B cell (primary cell): ENCODE results near the gene UBXN10. TPM values are rescaled to one million over a fixed set of nuclear protein-coding genes. Genes with fewer than 3 reads are reported as not detected.

Experiments used
- ATAC-seq: fragments of 200-7000 bp; cut with Tn5 transposase; one replicate; pipeline ENCODE4 v1.10.0; 2021; ENCODE audit warnings: low read depth, mild to moderate bottlenecking, moderate number of reproducible peaks, moderate library complexity
- CTCF ChIA-PET: fragments of 350-600 bp; sonication (Branson Sonifier 250); formaldehyde crosslinking; loops from one replicate; lab custom pipeline; 2021; ENCODE audit warnings: antibody characterized with exemption, inconsistent platforms; lab: Charles Lee
- POLR2A ChIA-PET: fragments of 350-600 bp; sonication (Branson Sonifier 250); formaldehyde crosslinking; loops from one replicate; lab custom pipeline; 2021; ENCODE audit warnings: antibody characterized with exemption; lab: Charles Lee
- DNase-seq: peaks from one replicate; pipeline ENCODE4 v3.0.0; 2013
- H2AFZ ChIP-seq: 2 replicates; pipeline ENCODE4 v1.6.1; 2012; ENCODE audit warnings: mild to moderate bottlenecking, low read depth, low read length; ENCODE audit not compliant: insufficient read depth, poor library complexity, severe bottlenecking
- H3K27ac ChIP-seq, 2 donors: 1 replicate in 1 of 2; 2 replicates in 1 of 2; pipeline ENCODE4 v1.5.1; 2012 to 2013; ENCODE audit warnings: low read length in 2 of 2, mild to moderate bottlenecking in 2 of 2, moderate library complexity in 1 of 2
- H3K27me3 ChIP-seq, 4 experiments: fragments of 200-600 bp in 1 of 4; sonication (generic) in 1 of 4; replicated peaks in 1 of 4; 1 replicate in 2 of 4; 2 replicates in 2 of 4; pipeline versions ENCODE4 v1.6.1 to v1.7.0; 2013 to 2016; ENCODE audit warnings: low read length in 3 of 4, mild to moderate bottlenecking in 2 of 4, mixed read lengths in 1 of 4, moderate library complexity in 1 of 4; ENCODE audit not compliant: insufficient read depth in 4 of 4, control insufficient read depth in 3 of 4; ENCODE audit errors: control extremely low read depth in 1 of 4
- H3K36me3 ChIP-seq, 2 experiments: replicated peaks in 1 of 2; 1 replicate in 1 of 2; 2 replicates in 1 of 2; pipeline versions ENCODE4 v1.6.1 to v1.7.1; 2013; ENCODE audit warnings: low read length in 1 of 2; ENCODE audit not compliant: insufficient read depth in 2 of 2, control insufficient read depth in 1 of 2; ENCODE audit errors: control extremely low read depth in 1 of 2, extremely low read depth in 1 of 2
- H3K4me1 ChIP-seq, 2 donors: fragments of 200-600 bp in 1 of 2; sonication (generic) in 1 of 2; 1 replicate in 1 of 2; 2 replicates in 1 of 2; pipeline versions ENCODE4 v1.5.1 to v1.6.1; 2013 to 2017; ENCODE audit warnings: low read length in 2 of 2; ENCODE audit not compliant: control insufficient read depth in 2 of 2, insufficient read depth in 2 of 2
- H3K4me2 ChIP-seq: replicated peaks from 2 replicates; pipeline ENCODE3; 2012; ENCODE audit warnings: mild to moderate bottlenecking, low read depth, low read length; ENCODE audit not compliant: poor library complexity, severe bottlenecking
- H3K4me3 ChIP-seq, 5 experiments: fragments of 200-600 bp in 1 of 5; sonication (generic) in 1 of 5; 1 replicate in 3 of 5; 2 replicates in 2 of 5; pipeline versions ENCODE4 v1.5.1 to v1.7.0; 2011 to 2016; ENCODE audit warnings: low read length in 4 of 5, mild to moderate bottlenecking in 4 of 5, low read depth in 2 of 5, control low read depth in 1 of 5, moderate library complexity in 1 of 5; ENCODE audit not compliant: insufficient read depth in 1 of 5; ENCODE audit errors: control extremely low read depth in 1 of 5, extremely low read depth in 1 of 5
- H3K79me2 ChIP-seq: fragments of 200-600 bp; sonication (generic); one replicate; pipeline ENCODE4 v1.6.0; 2016; ENCODE audit warnings: low read length; ENCODE audit not compliant: control insufficient read depth, insufficient read depth
- H3K9ac ChIP-seq: fragments of 200-600 bp; sonication (generic); 2 replicates; pipeline ENCODE4 v1.6.1; 2017; ENCODE audit warnings: mild to moderate bottlenecking, low read length, moderate library complexity
- H3K9me3 ChIP-seq, 3 donors: one replicate each; pipeline versions ENCODE4 v1.6.1 to v1.7.1; 2013; ENCODE audit warnings: low read length in 2 of 3; ENCODE audit not compliant: control insufficient read depth in 2 of 3, insufficient read depth in 1 of 3; ENCODE audit errors: control extremely low read depth in 1 of 3
- H4K20me1 ChIP-seq: 2 replicates; pipeline ENCODE4 v1.6.0; 2012; ENCODE audit warnings: mild to moderate bottlenecking, low read length; ENCODE audit not compliant: insufficient read depth, control insufficient read depth, poor library complexity, severe bottlenecking
- H3K27ac Mint-ChIP-seq: one replicate; pipeline ENCODE4 v1.8.0; 2021; ENCODE audit warnings: mixed read lengths
- H3K27me3 Mint-ChIP-seq: one replicate; pipeline ENCODE4 v1.8.0; 2021; ENCODE audit warnings: mixed read lengths
- H3K4me1 Mint-ChIP-seq: one replicate; pipeline ENCODE4 v1.8.0; 2021; ENCODE audit warnings: mixed read lengths
- H3K4me3 Mint-ChIP-seq: one replicate; pipeline ENCODE4 v1.8.0; 2021; ENCODE audit warnings: mixed read lengths
- H3K9me3 Mint-ChIP-seq: one replicate; pipeline ENCODE4 v1.8.0; 2022; ENCODE audit warnings: mixed read lengths; ENCODE audit not compliant: insufficient read depth
- EZH2 ChIP-seq: IDR thresholded peaks from 2 replicates; pipeline ENCODE4 v1.6.1; 2012; ENCODE audit warnings: borderline replicate concordance, low read depth, mild to moderate bottlenecking, moderate library complexity, low read length; ENCODE audit not compliant: insufficient read depth, poor library complexity, severe bottlenecking
- WGBS: methylation state at CpG from one replicate; pipeline ENCODE4 v1.1.5; 2013; ENCODE audit warnings: missing lambda C conversion rate; ENCODE audit not compliant: insufficient coverage; 5-methylcytosine and 5-hydroxymethylcytosine counted together
- intact Hi-C: fragments of 100-400 bp; cut with micrococcal nuclease; formaldehyde crosslinking; loops from one replicate; pipeline ENCODE4 v1.10.0; 2022
- polyA plus RNA-seq: library from polyadenylated mRNA; depleted of rRNA; stranded (reverse); fragments of >200 nt; gene quantifications from 2 replicates; pipeline ENCODE4 v1.2.3, GENCODE V29; 2012
- total RNA-seq, 2 donors: library from RNA; stranded (reverse); fragments of 120-200 nt in 1 of 2; gene quantifications; 1 replicate in 1 of 2; 2 replicates in 1 of 2; pipeline versions ENCODE4 v1.2.3 to v1.2.4, GENCODE V29; 2013 to 2022
- TF ChIP-seq, protein P1 (sequence below): fragments of 200-600 bp; IDR thresholded peaks from one replicate; pipeline ENCODE4 v1.8.0; 2022; ENCODE audit warnings: antibody characterized with exemption, mild to moderate bottlenecking

The UBXN10 gene
- total and polyA plus RNA-seq, 2 donors (not counting 1 experiment from before 2014, with no cell fraction given): 0.07 to 0.25 TPM

- Histone ChIP-seq H3K36me3 (no peaks in the 10 kb centered on the region), H2AFZ (no peak overlapping the region), H4K20me1 (no peaks in the 10 kb centered on the region), H3K9me3 (peaks cover 1 to 6% (median 6%) of the 10 kb centered on the region in 3 donors), H3K27me3 (peaks cover 0 to 30% (median 12%) of the 10 kb centered on the region in 4 experiments), H3K79me2 (no peaks in the 10 kb centered on the region), H3K4me1 (peaks cover 19 to 21% of the 10 kb centered on the region in 2 donors), H3K9ac (no peak overlapping the region), H3K4me2 (no peak overlapping the region), H3K4me3 (no peak overlapping the region), H3K27ac (no peak overlapping the region)
- Mint-ChIP-seq H3K27me3 (peaks cover 55% of the 10 kb centered on the region), H3K4me1 (peaks cover 21% of the 10 kb centered on the region), H3K27ac (no peak overlapping the region), H3K4me3 (peak overlapping the region; percentile 42), H3K9me3 (no peaks in the 10 kb centered on the region)
- intact Hi-C loops: no loop called here
- ChIA-PET POLR2A (interaction anchor here (0.7 kb wide), 1 partner anchor 82 kb away, joined by 3 read pairs; no protein-coding TSS in a partner anchor), CTCF (no interaction called here)
- TF ChIP-seq EZH2: no peak
- TF ChIP-seq, protein P1, sequence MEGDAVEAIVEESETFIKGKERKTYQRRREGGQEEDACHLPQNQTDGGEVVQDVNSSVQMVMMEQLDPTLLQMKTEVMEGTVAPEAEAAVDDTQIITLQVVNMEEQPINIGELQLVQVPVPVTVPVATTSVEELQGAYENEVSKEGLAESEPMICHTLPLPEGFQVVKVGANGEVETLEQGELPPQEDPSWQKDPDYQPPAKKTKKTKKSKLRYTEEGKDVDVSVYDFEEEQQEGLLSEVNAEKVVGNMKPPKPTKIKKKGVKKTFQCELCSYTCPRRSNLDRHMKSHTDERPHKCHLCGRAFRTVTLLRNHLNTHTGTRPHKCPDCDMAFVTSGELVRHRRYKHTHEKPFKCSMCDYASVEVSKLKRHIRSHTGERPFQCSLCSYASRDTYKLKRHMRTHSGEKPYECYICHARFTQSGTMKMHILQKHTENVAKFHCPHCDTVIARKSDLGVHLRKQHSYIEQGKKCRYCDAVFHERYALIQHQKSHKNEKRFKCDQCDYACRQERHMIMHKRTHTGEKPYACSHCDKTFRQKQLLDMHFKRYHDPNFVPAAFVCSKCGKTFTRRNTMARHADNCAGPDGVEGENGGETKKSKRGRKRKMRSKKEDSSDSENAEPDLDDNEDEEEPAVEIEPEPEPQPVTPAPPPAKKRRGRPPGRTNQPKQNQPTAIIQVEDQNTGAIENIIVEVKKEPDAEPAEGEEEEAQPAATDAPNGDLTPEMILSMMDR: no peak
- 48% methylated on average over 2 of the region's 6 CpGs for WGBS
- DNase-seq (no peak), ATAC-seq (no peak)
These were observed 1.4 kb upstream of the UBXN10 start for GRCh38 chr1:20184481-20184900.

GRCh38 chr1:20184997-20185833 lies 681 bp upstream of the UBXN10 start:
- ChIA-PET CTCF (no interaction called here), POLR2A (no interaction called here)
- H3K27ac ChIP-seq: no peak overlapping the region
- DNase-seq (peak; percentile 44), ATAC-seq (no peak)
- 39% methylated on average over 11 of the region's 17 CpGs for WGBS
- Mint-ChIP-seq H3K27me3 (peaks cover 54% of the 10 kb centered on the region), H3K4me1 (peaks cover 21% of the 10 kb centered on the region), H3K9me3 (no peaks in the 10 kb centered on the region), H3K27ac (peak overlapping the region; percentile 75), H3K4me3 (peak overlapping the region; percentile 84)
- H3K27me3 ChIP-seq: peaks cover 0 to 30% (median 12%) of the 10 kb centered on the region in 4 experiments
- no peaks in the 10 kb centered on the region for H3K79me2 ChIP-seq
- peak overlapping the region; percentile 66 for H2AFZ ChIP-seq
- H3K36me3 ChIP-seq: no peaks in the 10 kb centered on the region
- no peaks in the 10 kb centered on the region for H4K20me1 ChIP-seq
- peak overlapping the region in 4 of 5 experiments; percentile 18 to 65 (median 54) for H3K4me3 ChIP-seq
- TF ChIP-seq, protein P1: no peak
- peak overlapping the region; percentile 94 for H3K4me2 ChIP-seq
- H3K9ac ChIP-seq: peak overlapping the region; percentile 71
- H3K4me1 ChIP-seq: peaks cover 19 to 21% of the 10 kb centered on the region in 2 donors
- H3K9me3 ChIP-seq: no peaks in the 10 kb centered on the region
- intact Hi-C loops: no loop called here
